ENCODE measurements around the gene TCF3. TPM values are rescaled to one million over a fixed set of nuclear protein-coding genes. Genes with fewer than 3 reads are reported as not detected.

TCF3 gene
- total RNA-seq, 6 experiments from 2014 or later = 74.9 to 102 (median 82.0) TPM

DNA sequence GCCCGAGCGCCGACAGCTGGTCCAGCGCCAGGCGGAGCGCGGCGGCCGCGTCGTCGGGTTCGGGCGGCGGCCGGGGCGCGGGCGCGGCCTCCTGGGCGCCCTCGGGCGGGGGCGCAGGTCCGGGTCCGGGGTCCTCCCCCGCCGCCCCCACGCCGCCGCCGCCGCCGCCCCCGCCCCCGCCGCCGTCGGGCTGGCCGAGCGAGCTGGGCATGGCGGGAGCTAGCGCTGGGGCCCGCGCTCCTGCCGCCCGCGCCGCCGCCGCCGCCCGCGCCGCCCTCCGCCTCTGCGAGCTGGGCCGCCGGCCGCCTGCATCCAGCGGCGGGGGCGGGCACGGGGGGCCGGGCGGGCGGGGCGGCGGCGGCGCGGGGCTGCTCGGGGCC, 84.6 kb downstream of the TCF3 start:
- no peak for TF ChIP-seq CTCF (IDR thresholded peaks at IDR 0.05)
- no peaks in the 10 kb centered on the region for H3K9me3 Mint-ChIP-seq
- H3K4me1 Mint-ChIP-seq (ENCODE audit: low read depth) = no peaks in the 10 kb centered on the region
- no peak overlapping the region for H3K27ac Mint-ChIP-seq
- H3K36me3 Mint-ChIP-seq (ENCODE audit: low read depth) = no peaks in the 10 kb centered on the region
- no peak overlapping the region for H3K4me3 Mint-ChIP-seq
- H3K27me3 Mint-ChIP-seq (ENCODE audit: insufficient read depth) = no peaks in the 10 kb centered on the region
- DNase-seq = no peak

DNA sequence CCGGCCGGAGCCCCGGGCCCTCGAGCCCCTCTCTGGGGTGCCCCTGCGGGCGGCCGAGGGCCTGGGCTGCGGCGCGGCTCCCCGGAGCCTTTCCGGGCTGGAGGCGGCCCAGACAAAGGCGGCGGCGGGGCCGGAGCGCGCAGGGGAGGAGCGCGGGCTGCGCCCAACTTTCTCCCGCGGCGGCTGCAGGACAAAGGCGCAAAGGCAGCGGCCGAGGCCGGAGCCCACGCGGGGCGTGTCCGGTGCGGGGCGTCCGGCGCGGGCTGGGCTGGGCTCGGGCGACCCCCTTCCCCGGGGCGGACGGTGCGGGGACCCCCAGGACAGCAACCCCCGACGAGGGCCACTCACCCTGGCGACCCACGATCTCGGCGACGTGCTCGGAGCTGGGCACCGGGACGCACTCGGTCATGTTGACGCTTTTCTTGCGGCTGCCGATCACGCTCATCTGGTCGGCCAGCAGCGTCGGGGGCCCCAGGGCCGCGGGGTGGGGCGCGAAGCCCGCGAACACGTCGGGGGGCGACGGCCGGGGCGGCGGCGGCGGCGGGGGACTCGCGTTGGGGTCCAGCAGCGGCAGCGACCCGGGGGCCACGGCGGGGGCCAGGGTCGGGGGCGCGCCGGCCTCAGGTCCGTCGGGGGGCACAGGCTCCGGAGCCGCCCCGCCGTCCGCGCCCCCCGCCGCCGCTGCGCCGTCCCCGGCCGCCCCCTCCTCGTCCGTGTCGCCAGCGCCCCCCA, 85.1 kb downstream of the TCF3 start:
- Mint-ChIP-seq H3K4me3 (peak overlapping the region; percentile 76), H3K4me1 (ENCODE audit: low read depth) (no peaks in the 10 kb centered on the region), H3K27me3 (ENCODE audit: insufficient read depth) (no peaks in the 10 kb centered on the region), H3K36me3 (ENCODE audit: low read depth) (no peaks in the 10 kb centered on the region), H3K27ac (no peak overlapping the region), H3K9me3 (no peaks in the 10 kb centered on the region)
- TF ChIP-seq CTCF (IDR thresholded peaks at IDR 0.05) = 0 out of 2 replicates have a peak, but pooled peaks have one; percentile 8
- peak; percentile 13 for DNase-seq

DNA sequence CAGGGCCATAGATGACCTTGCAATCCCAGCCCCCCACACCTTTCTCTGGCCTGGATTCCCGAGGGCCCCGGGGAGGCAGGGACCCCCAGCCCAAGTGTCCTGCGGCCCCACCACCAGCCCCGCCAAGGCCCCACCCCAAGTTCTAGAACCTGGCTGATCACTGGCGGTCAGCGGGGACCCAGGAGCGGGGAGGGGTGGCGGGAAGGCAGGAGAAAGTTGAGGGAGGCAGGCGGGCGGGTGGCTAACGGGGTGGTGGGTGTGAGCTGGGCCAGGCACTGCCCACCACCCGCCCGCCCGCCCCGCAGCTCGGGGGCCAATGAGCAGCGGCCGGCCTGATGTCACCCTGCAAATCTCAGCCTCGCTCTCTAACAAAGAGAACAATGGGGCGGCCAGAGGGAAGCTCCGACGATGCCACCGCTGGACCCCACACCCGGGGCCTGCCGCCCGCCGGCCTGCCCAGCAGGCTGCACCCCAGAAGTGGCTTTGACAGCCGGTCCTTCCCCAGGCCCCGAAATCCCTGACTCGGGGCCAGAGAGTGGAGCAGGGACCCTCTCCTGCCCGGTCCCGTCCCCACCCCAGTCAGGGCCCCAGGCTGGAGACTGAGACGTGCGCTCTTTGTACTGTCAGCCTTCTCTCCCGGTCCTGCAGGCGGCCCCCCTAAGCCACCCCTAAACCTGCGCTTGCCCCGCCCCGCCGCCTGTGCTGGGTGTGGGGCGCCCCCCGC, 85.9 kb downstream of the TCF3 start:
- TF ChIP-seq CTCF (IDR thresholded peaks at IDR 0.05) = peak; percentile 31; the same call in 1 of the 2 replicates
- no peaks in the 10 kb centered on the region for H3K9me3 Mint-ChIP-seq
- H3K4me1 Mint-ChIP-seq (ENCODE audit: low read depth) = no peaks in the 10 kb centered on the region
- no peaks in the 10 kb centered on the region for H3K27me3 Mint-ChIP-seq (ENCODE audit: insufficient read depth)
- H3K27ac Mint-ChIP-seq = peak overlapping the region; percentile 36; the same call in 1 of the 2 replicates
- H3K4me3 Mint-ChIP-seq = peak overlapping the region; percentile 67
- DNase-seq = peak; percentile 78
- H3K36me3 Mint-ChIP-seq (ENCODE audit: low read depth) = no peaks in the 10 kb centered on the region

GRCh38 chr19:1563251-1563650, 89.2 kb downstream of the TCF3 start:
- TF ChIP-seq CTCF (IDR thresholded peaks at IDR 0.05) = no peak
- H3K9me3 Mint-ChIP-seq = no peaks in the 10 kb centered on the region
- H3K36me3 Mint-ChIP-seq (ENCODE audit: low read depth) = no peaks in the 10 kb centered on the region
- H3K4me3 Mint-ChIP-seq = no peak overlapping the region
- H3K27me3 Mint-ChIP-seq (ENCODE audit: insufficient read depth) = no peaks in the 10 kb centered on the region
- H3K27ac Mint-ChIP-seq = no peak overlapping the region
- H3K4me1 Mint-ChIP-seq (ENCODE audit: low read depth) = no peaks in the 10 kb centered on the region
- DNase-seq = no peak

- no peak overlapping the region for H3K27ac Mint-ChIP-seq
- TF ChIP-seq CTCF (IDR thresholded peaks at IDR 0.05) = no peak
- no peak for DNase-seq
- H3K36me3 Mint-ChIP-seq (ENCODE audit: low read depth) = no peaks in the 10 kb centered on the region
- no peaks in the 10 kb centered on the region for H3K9me3 Mint-ChIP-seq
- no peak overlapping the region for H3K4me3 Mint-ChIP-seq
- no peaks in the 10 kb centered on the region for H3K4me1 Mint-ChIP-seq (ENCODE audit: low read depth)
- H3K27me3 Mint-ChIP-seq (ENCODE audit: insufficient read depth) = no peaks in the 10 kb centered on the region
These were observed 91.1 kb downstream of the TCF3 start for GRCh38 chr19:1561236-1561842.
